Fibroblast of villous mesenchyme (primary cell): ENCODE measurements around the gene GLRX2. TPM values are rescaled to one million over a fixed set of nuclear protein-coding genes. Genes with fewer than 3 reads are reported as not detected.

Experiments
- DNase-seq: peaks from one replicate; pipeline ENCODE4 v3.0.0-alpha.2; 2010; ENCODE audit warnings: low read depth
- H3K4me3 ChIP-seq: 2 replicates; pipeline ENCODE4 v1.5.1; 2011; ENCODE audit warnings: low read depth, mild to moderate bottlenecking, low read length
- CTCF ChIP-seq: IDR thresholded peaks from 2 replicates; pipeline ENCODE4 v1.5.1; 2012; ENCODE audit warnings: low read depth, mild to moderate bottlenecking, low read length; ENCODE audit not compliant: insufficient read depth
- total RNA-seq: library from RNA; depleted of rRNA; stranded (reverse); fragments of >200 nt; gene quantifications from 2 replicates; pipeline ENCODE4 v1.2.3, GENCODE V29; 2012

GLRX2 gene
- total RNA-seq, 1 donor: 7.8 TPM

- TF ChIP-seq CTCF: no peak
- DNase-seq: peak; percentile 17
- no peak overlapping the region for H3K4me3 ChIP-seq
Measured at GRCh38 chr1:193113258-193113991, 8.2 kb upstream of the GLRX2 start.

- no peak overlapping the region for H3K4me3 ChIP-seq
- peak; percentile 89 for DNase-seq
- TF ChIP-seq CTCF: no peak
Measured at GRCh38 chr1:193111641-193112090, 6.5 kb upstream of the GLRX2 start.

GRCh38 chr1:193110864-193111263 is 5.7 kb upstream of the GLRX2 start:
- no peak for DNase-seq
- H3K4me3 ChIP-seq: no peak overlapping the region

GRCh38 chr1:193110246-193110645 is 5.0 kb upstream of the GLRX2 start:
- no peak overlapping the region for H3K4me3 ChIP-seq
- TF ChIP-seq CTCF: no peak
- no peak for DNase-seq

More at GRCh38 chr1:193110864-193111263, 5.7 kb upstream of the GLRX2 start:
- no peak for TF ChIP-seq CTCF

GRCh38 chr1:193109619-193110018 is 4.4 kb upstream of the GLRX2 start:
- no peak for DNase-seq
- TF ChIP-seq CTCF: no peak
- H3K4me3 ChIP-seq: no peak overlapping the region

- no peak for TF ChIP-seq CTCF
- no peak overlapping the region for H3K4me3 ChIP-seq
- no peak for DNase-seq
Measured at GRCh38 chr1:193108471-193108870, 3.3 kb upstream of the GLRX2 start.

GRCh38 chr1:193105821-193106177 is 585 bp upstream of the GLRX2 start:
- no peak for DNase-seq
- peak overlapping the region; percentile 88 for H3K4me3 ChIP-seq
- TF ChIP-seq CTCF: no peak
